ENCODE data around the gene DSG1. TPM values are rescaled to one million over a fixed set of nuclear protein-coding genes. Genes with fewer than 3 reads are reported as not detected.

DSG1 gene
- total and polyA plus RNA-seq, 2 of the 13 experiments (the other 11 are each of a cell fraction or from before 2014, with no cell fraction given): 0.04 TPM; not detected in 1

DNA sequence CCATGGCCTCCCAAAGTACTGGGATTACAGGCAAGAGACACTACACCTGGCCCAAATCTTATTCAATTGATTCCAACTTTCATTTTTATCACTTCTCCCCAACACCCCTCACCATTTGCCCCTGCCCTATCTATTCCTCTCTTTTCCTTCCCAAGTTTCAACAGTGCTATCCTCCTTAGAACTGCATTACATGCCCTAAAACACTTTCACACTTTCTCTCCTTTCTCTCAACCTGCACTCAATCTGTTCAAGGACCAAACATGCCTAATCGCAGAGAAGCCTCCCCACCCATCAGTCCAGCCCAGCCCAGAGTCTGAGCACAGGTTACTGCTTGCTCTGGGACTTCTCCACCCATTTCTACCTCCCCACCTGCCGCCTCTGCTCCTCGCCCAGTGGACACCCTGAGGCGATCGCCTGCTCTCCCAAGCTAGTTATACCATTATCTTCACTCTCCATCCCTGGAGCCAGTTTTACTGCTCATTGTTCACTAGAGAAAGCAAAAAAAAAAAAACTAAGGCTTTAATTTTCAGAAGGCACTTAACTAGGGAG, 23.7 kb upstream of the DSG1 start (continued):
- TF ChIP-seq, protein P1, sequence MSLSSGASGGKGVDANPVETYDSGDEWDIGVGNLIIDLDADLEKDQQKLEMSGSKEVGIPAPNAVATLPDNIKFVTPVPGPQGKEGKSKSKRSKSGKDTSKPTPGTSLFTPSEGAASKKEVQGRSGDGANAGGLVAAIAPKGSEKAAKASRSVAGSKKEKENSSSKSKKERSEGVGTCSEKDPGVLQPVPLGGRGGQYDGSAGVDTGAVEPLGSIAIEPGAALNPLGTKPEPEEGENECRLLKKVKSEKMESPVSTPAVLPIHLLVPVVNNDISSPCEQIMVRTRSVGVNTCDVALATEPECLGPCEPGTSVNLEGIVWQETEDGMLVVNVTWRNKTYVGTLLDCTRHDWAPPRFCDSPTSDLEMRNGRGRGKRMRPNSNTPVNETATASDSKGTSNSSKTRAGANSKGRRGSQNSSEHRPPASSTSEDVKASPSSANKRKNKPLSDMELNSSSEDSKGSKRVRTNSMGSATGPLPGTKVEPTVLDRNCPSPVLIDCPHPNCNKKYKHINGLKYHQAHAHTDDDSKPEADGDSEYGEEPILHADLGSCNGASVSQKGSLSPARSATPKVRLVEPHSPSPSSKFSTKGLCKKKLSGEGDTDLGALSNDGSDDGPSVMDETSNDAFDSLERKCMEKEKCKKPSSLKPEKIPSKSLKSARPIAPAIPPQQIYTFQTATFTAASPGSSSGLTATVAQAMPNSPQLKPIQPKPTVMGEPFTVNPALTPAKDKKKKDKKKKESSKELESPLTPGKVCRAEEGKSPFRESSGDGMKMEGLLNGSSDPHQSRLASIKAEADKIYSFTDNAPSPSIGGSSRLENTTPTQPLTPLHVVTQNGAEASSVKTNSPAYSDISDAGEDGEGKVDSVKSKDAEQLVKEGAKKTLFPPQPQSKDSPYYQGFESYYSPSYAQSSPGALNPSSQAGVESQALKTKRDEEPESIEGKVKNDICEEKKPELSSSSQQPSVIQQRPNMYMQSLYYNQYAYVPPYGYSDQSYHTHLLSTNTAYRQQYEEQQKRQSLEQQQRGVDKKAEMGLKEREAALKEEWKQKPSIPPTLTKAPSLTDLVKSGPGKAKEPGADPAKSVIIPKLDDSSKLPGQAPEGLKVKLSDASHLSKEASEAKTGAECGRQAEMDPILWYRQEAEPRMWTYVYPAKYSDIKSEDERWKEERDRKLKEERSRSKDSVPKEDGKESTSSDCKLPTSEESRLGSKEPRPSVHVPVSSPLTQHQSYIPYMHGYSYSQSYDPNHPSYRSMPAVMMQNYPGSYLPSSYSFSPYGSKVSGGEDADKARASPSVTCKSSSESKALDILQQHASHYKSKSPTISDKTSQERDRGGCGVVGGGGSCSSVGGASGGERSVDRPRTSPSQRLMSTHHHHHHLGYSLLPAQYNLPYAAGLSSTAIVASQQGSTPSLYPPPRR (CRISPR knock-in tag; IDR thresholded peaks at IDR 0.05; ENCODE audit: borderline replicate concordance): no peak
- TF ChIP-seq ZIK1 (CRISPR knock-in tag; IDR thresholded peaks at IDR 0.05; ENCODE audit: borderline replicate concordance, low read depth): no peak

GRCh38 chr18:31297248-31297647, 20.7 kb upstream of the DSG1 start:
- intact Hi-C loops (cut with micrococcal nuclease; ENCODE audit: unreplicated experiment): no loop called here
- Histone ChIP-seq H3K36me3 (replicated peaks in 1 of 2; ENCODE audit: control insufficient read depth in 1 of 2, insufficient read depth in 2 of 2, low read length in 2 of 2) (no peaks in the 10 kb centered on the region), H3K79me2 (ENCODE audit: insufficient read depth, low read length) (no peaks in the 10 kb centered on the region), H3K9ac (ENCODE audit: insufficient read depth, low read depth, low read length) (no peak overlapping the region), H3K27me3 (ENCODE audit: control insufficient read depth in 1 of 2, insufficient read depth in 2 of 2, low read length in 2 of 2) (no peaks in the 10 kb centered on the region), H3K9me3 (ENCODE audit: low read length) (0 out of 2 replicates have a peak, but pooled peaks cover under 1% of the 10 kb centered on the region), H4K20me1 (ENCODE audit: insufficient read depth, low read length) (no peaks in the 10 kb centered on the region), H3K4me3 (replicated peaks in 1 of 3; ENCODE audit: insufficient read depth in 1 of 3, low read depth in 2 of 3, low read length in 3 of 3) (no peak overlapping the region), H3K4me1 (ENCODE audit: insufficient read depth, low read length) (no peaks in the 10 kb centered on the region), H3K4me2 (ENCODE audit: low read depth, low read length) (no peak overlapping the region), H2AFZ (ENCODE audit: low read length) (no peak overlapping the region), H3K27ac (ENCODE audit: extremely low read length, insufficient read depth, low read length) (no peak overlapping the region)
- ChIA-PET POLR2A (no interaction called here), CTCF (ENCODE audit: low intra/inter-chr PET ratio, low total read pairs) (no interaction called here)
- no TSS peak for BruUV-seq (replicated peaks)
- DNase-seq (ENCODE audit: low spot score) (no peak), FAIRE-seq (no peak), ATAC-seq (no peak)
- in situ Hi-C loops (cut with HindIII; ENCODE audit: extremely low pct_ligation_motif_present, low pct_unique_long_range_greater_than_20kb): no loop called here
- WGBS (ENCODE audit: low lambda C conversion rate): 29% methylated on average over 2 of the region's 2 CpGs
- TF ChIP-seq ZNF44 (CRISPR knock-in tag; IDR thresholded peaks at IDR 0.05) (no peak), ZNF234 (CRISPR knock-in tag; conservative IDR thresholded peaks at IDR 0.05) (no peak), CHD2 (IDR thresholded peaks at IDR 0.05; ENCODE audit: low read depth, low read length) (no peak), ZNF546 (CRISPR knock-in tag; conservative IDR thresholded peaks at IDR 0.05) (no peak), MED13 (CRISPR knock-in tag; IDR thresholded peaks at IDR 0.05) (no peak), ZNF10 (CRISPR knock-in tag; IDR thresholded peaks at IDR 0.05; ENCODE audit: borderline replicate concordance, low read depth) (no peak), TEAD3 (CRISPR knock-in tag; optimal IDR thresholded peaks at IDR 0.05; ENCODE audit: borderline replicate concordance) (no peak), NCOA5 (CRISPR knock-in tag; IDR thresholded peaks at IDR 0.05) (no peak), ZMYM2 (CRISPR knock-in tag; IDR thresholded peaks at IDR 0.05) (no peak), ZNF484 (CRISPR knock-in tag; IDR thresholded peaks at IDR 0.05; ENCODE audit: borderline replicate concordance, low read depth) (no peak), CBX1 (IDR thresholded peaks at IDR 0.05; ENCODE audit: low read depth) (no peak)
- TF ChIP-seq, protein P2, sequence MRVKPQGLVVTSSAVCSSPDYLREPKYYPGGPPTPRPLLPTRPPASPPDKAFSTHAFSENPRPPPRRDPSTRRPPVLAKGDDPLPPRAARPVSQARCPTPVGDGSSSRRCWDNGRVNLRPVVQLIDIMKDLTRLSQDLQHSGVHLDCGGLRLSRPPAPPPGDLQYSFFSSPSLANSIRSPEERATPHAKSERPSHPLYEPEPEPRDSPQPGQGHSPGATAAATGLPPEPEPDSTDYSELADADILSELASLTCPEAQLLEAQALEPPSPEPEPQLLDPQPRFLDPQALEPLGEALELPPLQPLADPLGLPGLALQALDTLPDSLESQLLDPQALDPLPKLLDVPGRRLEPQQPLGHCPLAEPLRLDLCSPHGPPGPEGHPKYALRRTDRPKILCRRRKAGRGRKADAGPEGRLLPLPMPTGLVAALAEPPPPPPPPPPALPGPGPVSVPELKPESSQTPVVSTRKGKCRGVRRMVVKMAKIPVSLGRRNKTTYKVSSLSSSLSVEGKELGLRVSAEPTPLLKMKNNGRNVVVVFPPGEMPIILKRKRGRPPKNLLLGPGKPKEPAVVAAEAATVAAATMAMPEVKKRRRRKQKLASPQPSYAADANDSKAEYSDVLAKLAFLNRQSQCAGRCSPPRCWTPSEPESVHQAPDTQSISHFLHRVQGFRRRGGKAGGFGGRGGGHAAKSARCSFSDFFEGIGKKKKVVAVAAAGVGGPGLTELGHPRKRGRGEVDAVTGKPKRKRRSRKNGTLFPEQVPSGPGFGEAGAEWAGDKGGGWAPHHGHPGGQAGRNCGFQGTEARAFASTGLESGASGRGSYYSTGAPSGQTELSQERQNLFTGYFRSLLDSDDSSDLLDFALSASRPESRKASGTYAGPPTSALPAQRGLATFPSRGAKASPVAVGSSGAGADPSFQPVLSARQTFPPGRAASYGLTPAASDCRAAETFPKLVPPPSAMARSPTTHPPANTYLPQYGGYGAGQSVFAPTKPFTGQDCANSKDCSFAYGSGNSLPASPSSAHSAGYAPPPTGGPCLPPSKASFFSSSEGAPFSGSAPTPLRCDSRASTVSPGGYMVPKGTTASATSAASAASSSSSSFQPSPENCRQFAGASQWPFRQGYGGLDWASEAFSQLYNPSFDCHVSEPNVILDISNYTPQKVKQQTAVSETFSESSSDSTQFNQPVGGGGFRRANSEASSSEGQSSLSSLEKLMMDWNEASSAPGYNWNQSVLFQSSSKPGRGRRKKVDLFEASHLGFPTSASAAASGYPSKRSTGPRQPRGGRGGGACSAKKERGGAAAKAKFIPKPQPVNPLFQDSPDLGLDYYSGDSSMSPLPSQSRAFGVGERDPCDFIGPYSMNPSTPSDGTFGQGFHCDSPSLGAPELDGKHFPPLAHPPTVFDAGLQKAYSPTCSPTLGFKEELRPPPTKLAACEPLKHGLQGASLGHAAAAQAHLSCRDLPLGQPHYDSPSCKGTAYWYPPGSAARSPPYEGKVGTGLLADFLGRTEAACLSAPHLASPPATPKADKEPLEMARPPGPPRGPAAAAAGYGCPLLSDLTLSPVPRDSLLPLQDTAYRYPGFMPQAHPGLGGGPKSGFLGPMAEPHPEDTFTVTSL (CRISPR knock-in tag; IDR thresholded peaks at IDR 0.05; ENCODE audit: borderline replicate concordance): no peak
